HG03159 (cell line): ENCODE measurements around the gene CACNA2D1.
"Not testable (repeated sequence)": the region's sequence is repeated elsewhere in the genome, so short reads cannot be mapped to it uniquely, and the experiment has no call there.

Experiments used
- ATAC-seq: cut with Tn5 transposase; IDR thresholded peaks from one replicate; pipeline ENCODE4 v1.9.1; 2021; ENCODE audit warnings: mild to moderate bottlenecking, moderate library complexity; ENCODE audit not compliant: unreplicated experiment

Gene CACNA2D1

DNA sequence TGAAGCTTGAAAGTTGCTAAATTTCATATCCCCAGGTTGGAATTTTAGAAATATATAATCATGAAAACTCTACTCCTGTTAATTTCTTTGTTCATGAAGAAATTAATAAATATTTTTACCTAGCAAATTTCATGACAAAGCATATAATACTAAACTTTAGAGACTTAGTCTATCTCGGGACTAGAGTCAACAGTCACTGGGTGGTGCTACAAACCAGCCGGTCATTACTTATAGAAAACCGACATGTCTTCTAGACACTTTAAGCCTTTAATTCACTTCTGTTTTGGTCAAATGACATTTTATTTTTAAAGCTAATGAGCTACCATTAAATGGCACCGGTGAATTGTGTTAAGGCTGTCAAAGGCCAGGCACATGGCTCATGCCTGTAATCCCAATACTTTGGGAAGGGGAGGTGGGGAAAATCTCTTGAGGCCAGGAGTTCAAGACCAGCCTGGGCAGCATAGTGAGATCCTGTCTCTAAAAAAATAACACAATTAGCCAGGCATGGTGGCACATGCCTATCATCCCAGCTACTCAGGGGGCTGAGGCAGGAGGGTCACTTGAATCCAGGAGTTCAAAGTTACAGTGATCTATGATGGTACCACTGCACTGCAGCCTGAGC lies 270.1 kb downstream of the CACNA2D1 start:
- no peak for ATAC-seq

DNA sequence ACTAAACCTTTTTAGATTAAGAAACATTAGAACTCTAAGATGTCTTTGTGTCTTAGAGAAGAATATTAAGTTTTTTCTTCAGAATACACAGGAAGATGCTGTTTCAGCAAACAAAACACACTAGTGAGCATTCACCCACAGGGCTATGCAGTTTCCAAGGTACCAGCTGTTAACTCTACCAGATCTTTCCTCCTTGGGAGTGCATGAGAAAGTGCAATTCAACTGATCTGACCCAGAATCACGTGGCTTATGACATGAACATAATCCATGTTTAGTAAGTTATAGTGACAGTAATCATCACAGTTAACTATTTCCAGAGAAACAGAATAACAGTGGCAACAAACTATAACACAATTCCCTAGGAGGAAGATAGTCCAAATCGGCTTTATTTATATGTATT lies 270.7 kb downstream of the CACNA2D1 start:
- ATAC-seq = no peak

DNA sequence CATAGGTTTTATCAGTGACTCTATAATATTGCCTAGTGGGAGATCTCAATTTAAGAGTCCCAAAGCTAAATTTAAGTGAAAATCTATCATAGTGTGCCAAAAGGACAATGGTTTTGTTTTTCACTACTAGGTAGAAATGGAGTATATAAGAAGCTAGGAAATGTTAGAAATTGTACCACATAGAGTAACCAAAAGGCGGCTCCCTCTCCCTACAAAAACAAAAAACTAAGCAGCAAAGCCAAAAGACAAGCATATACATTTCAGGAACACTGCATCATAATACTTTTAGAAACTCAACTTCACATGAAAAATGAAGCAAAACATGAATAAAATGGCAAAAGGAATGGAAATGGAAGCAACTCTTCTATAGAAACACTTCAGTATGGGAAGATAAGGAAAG lies 271.6 kb downstream of the CACNA2D1 start:
- ATAC-seq = no peak

DNA sequence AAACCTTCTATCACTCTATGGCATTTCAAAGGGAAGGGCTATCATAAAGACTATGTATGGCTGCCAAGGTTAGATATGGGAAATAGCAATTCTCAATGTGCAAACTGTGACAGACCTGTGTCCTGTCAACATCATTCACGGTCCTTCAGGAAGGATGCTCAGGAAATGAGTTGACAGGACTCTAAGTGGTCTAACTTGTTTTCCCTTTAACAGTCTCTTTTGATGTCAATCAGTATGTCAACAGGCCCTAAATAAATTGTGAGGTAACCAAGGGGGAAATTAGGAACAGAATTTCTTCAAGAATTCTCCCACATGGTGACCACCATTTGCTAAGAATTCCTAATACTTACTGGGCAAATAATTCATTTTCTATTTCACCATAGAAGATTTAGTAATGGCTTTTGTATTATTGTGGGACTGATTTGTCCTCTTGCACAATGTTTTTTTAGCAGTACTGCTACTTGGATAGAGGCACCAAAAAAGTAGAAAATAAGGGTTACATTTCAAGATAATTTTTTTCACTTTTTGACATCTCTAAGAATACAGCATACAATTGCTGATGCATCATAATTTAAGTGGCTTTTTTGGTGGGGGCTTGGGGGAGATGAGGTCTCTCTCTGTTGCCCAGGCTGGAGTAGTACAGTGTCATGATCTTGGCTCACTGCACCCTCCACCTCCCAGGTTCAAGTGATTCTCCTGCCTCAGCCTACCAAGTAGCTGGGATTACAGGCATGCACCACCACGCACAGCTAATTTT lies 275.8 kb downstream of the CACNA2D1 start:
- ATAC-seq = no peak

DNA sequence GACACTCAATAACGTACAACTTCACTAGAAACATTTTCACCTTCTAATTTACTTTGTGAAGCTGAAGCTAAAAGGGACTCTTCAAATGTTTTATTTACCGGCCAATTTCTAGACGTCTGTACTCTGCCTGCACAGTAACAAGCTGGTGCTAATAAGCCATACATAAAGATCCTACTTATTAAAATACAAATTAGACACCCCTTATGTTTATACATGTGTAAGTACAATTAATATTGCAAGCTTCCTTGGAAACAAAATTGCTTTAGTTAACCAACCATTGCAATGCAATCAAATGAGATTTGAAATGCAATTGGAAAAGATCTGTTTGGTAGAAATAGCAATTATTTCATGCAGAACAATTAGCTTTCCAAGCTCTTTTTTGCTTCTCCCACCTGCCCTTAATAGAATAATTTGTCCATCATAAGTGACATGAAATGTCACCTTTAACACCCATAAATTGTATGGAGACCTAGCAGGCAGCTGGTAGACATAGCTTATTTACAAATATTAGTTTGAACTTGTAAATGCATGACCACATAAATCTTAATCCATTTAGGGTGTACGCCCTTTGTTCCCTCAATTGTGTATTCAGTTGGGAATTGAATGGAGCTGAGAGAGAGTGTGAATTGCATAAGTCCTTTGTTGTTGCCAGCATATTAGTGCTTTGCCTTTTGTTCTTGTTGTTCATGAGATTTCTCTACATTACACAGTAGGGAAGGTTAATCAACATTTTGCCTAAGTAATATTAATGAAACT lies 277.1 kb downstream of the CACNA2D1 start:
- no peak for ATAC-seq

DNA sequence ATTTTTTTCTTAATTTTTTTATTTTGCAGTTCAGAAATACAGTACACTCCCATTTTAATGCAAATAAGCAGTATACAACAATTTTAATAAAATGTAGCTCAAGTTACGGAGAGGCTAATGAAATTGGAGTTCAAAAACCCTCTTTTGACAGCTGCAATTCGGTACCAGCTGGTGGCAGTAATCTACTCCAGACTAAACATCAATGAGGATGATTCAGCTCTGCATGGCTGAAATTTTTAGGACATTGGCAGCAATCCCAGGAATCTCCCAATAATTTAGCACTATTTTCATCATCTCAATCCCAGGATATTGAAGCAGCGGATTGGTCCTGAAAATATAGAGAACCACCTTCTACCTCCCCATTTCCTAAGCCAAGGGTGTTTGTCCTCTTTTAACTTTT lies 278.8 kb downstream of the CACNA2D1 start:
- no peak for ATAC-seq

DNA sequence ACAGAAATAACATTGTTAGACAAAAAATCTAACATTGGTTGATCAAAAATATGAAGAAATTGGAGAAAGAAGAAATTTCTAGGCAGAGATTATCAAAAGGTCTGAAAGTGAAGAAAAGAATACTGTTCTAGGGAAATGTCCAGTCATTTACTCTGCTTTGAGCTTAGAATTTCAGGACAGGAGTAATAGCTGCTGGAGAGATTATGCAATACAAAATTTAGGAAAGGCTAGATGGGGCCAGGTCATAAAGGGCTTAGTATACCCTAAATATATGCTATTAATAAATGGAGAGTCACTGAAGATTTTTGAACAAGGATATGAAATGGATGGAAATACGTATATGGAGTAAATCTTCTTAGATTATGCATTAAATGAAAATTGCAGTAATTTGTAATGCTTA lies 279.2 kb downstream of the CACNA2D1 start:
- ATAC-seq = no peak

DNA sequence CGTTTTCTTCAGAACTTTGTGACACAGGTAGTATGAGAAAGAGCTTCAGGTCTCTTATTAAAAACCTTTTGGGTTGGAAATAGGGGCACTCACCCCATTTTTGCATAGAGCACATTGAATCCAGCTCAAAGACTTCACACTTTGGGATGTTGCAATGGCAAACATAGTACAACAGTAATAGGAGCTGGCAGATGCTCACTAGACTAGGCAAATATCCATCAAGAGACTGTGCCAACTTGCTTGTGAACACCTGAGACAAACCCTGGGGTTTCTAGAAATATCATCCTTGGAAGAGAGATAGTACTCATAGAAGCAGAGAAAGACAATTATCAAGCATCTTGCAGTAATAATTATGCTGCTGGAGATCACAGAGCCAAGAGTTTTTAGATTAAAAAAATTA lies 280.0 kb downstream of the CACNA2D1 start:
- ATAC-seq = no peak

DNA sequence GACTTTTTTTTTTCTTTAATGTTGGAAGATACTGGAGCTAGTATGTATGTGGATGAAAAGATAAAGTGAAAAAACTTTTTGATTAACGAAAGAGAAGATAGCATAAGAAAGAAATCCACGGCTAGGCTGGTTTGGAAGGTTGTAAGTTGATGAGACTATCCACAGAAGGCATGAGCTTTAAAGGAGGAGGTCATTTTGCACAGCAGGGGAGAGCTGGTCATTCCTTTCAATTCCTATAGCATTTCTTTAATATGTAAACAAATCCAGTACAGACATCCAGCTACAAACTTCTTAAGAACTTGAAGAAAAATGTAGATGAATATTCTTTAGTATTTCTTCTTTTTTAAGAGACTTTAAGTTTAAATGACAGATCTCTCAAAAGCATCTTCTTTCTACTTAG lies 281.3 kb downstream of the CACNA2D1 start:
- ATAC-seq = no peak

DNA sequence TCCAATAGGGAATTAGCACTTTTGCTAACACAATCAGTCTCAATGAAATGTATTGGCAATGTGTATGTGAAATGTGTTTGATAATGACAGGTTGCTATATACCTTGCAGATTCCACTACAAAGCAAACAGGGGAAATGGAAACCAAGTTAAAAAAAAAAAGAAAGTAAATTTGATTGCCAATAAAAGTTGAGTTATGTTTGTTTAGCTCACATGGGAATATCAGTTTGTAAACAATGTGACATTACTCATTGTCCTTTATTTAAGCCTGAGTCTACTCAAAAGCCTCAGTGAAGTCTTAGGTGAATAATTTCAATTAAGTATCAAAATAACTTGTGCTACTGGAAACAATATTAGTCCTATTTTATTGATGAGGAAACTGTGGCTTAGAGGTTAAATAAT lies 285.2 kb downstream of the CACNA2D1 start:
- ATAC-seq = no peak

DNA sequence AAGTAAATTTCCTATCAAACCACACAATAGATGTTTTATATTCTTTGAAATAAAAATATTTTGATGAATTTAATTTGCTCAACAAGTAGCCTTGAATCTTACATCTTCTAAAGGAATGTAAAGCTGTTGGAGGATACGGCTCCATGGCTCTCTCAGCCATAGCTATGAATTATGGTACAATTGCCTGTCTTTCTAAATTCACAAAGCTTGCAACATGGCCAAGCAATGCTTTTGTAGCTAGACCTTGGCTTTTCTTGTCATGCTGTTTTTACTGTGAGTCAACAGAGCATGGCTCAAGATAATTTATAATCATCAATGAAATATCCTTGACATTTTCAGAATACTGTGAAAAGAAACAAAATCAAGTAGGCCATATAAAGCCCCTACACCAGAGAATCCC lies 286.7 kb downstream of the CACNA2D1 start:
- ATAC-seq = no peak

DNA sequence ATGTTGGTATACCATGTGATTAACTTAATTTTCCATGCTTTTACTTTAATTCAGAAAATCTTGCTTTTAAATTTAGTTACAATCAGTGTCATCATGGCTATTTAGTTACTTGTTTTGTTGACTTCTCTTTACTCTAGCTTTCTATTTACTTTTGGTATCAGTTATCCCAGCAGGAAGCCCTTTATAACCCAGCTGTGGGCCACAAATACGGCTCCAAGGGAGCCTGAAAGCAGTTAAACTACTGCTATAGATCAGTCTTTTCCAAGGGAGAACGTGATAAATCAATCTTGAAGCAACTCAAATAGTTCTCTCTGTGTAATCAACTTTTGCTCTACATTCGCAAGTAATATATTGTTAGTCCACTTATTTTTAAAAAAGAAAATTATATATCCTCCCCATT lies 287.4 kb downstream of the CACNA2D1 start:
- no peak for ATAC-seq

DNA sequence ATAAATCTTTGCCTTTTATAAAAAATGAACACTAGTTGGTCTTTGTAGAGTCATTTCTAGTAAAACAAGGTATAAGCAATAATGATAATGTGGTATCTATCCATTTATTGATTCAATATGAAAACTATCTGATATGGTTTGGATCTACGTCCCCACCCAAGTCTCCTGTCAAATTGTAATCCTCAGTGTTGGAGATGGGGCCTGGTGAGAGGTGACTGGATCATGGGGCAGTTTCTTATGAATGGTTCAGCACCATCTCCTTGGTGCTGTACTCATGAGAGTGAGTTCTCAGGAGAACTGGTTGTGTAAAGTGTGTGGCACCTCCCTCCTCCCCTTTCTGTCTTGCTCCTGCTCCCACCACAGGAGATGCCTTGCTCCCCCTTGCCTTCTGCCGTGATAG lies 288.8 kb downstream of the CACNA2D1 start:
- no peak for ATAC-seq

DNA sequence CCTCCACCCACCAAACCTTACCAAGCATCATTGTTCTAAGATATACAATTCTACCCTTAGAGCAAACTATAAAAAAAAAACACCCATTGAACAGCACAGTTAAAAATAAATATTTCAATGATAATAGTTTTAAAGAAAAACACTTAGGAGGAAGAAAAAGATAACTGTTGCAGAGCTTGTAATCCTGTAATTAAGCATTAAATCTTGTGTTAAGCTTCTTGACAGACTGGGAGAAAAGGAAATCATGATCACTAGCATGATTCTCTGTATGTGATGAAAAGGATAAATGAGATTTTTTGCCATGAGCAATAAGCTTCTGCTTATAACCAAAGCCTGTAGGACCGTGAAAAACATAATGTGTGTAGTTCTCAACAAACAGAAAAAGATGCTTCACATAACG lies 289.8 kb downstream of the CACNA2D1 start:
- ATAC-seq = no peak

DNA sequence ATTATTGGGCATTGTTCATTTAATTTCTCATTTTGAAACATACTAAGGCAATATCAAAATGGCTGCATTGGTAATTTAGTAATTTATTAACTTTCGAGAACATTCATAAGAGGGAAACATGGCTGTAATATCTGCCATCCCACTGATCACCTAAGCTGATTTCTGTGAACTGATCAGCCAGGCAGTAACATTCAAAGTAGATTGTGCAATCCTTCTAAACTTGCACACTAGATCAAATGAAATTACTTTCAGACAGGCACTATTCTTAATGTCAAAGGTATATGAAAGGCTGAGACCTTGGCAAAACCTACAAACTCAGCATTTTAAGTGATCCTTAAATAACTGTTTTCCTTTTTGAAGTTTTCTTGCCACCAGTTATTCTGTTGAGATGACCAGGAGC lies 290.7 kb downstream of the CACNA2D1 start:
- ATAC-seq = no peak

DNA sequence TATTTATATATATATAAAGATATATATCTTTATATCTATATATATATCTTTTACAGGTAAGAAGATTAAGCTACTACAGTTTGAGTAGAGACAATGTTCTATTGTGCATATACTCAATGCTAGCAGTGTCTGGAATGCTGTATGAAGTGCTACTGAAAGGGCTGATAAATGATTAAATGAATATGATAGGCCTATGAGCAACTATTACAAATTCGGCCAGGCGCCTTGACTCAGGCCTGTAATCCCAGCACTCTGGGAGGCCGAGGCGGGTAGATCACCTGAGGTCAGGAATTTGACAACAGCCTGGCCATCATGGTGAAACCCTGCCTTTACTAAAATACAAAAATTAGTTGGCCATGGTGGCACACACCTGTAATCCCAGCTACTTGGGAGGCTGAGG lies 297.1 kb downstream of the CACNA2D1 start:
- no peak for ATAC-seq

DNA sequence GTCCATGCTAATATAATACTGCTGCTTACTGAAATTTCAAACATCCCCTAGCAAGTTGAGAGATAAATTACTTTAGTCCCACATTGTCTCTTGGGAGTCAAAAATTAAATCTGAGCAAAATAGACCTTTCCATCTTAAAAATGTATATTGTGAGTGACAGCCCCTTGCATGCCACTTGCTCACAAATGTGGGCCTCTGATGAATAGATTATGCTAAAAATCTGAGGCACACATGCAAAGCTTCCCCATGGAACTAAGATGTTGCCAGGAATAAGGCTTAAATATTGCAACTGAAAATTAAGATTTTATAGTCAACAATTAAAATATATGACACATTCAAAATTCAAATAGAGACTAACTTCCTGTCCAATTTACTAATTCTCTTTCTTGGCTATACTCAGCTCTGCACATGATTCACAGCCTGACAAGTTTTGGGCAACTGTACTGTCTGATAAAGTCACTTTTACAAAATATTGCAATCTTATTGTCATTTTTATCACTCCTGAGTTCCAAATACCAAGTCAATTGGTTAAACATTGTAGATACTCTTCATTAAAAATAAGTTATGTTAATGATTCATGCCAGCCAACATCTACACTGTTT lies 301.2 kb downstream of the CACNA2D1 start:
- ATAC-seq = no peak

DNA sequence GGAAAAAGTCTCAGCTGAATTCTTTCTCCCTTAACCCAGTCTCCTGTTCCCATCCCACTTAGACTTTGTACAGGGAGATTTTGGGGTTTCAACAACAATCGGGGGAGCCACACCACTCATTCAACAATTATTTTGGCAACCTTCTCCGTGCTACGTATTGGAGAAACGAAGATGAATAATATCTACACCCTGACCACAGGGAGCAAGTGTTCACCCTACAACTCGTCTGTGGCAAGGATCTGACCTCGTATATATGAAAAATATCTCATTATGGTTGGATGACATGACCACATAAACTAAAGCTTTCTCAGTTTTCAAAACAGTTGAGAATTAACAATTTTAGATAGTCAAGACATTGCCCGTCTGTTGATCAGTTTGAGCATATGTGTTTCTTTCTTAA lies 302.1 kb downstream of the CACNA2D1 start:
- no peak for ATAC-seq

DNA sequence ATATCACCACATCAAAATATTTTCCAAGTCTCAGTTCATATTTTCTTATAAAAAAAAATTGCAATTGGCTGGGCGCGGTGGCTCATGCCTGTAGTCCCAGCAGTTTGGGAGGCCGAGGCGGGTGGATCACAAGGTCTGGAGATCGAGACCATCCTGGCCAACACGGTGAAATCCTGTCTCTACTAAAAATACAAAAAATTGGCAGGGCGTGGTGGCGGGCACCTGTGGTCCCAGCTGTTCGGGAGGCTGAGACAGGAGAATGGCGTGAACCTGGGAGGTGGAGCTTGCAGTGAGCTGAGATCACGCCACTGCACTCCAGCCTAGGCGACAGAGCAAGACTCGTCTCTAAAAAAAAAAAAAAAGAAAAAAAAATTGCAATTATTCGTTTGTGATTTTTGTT lies 303.0 kb downstream of the CACNA2D1 start:
- ATAC-seq = not testable (repeated sequence)

DNA sequence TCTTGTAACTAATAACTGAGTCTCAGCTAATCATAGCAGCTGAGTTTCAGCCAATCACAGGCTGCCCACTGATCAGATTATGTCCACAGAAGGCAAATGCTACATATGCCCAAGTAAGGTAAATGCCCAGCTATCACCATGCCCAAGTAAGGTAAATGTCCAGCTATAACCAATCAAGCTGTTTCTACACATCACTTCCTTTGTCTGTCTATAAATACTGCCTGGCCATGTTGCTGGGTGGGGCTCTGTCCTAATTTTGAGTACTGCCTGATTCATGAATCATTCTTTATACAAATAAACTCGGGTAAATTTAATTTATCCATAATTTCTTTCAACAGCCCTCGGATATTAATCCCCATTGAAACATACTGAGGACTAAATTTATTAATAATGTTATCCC lies 312.4 kb downstream of the CACNA2D1 start:
- no peak for ATAC-seq

DNA sequence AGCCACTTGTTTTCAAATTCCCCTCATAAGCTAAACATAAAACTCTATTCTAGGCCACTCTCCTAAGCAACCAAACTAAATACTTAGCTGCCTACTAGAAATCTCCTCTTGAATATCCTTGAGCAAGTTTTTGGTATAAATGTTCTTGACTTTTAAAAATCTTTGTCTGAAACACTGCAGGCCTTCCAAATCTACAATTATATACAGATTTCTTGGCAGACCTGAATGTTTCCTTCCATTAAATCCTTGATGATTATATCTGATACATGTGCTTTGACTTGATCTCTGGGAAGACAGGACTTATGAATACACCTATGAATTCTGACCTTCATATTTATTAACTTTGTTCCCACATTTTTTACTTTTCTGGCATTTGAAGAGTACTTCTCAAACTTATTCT lies 314.5 kb downstream of the CACNA2D1 start:
- ATAC-seq = no peak

DNA sequence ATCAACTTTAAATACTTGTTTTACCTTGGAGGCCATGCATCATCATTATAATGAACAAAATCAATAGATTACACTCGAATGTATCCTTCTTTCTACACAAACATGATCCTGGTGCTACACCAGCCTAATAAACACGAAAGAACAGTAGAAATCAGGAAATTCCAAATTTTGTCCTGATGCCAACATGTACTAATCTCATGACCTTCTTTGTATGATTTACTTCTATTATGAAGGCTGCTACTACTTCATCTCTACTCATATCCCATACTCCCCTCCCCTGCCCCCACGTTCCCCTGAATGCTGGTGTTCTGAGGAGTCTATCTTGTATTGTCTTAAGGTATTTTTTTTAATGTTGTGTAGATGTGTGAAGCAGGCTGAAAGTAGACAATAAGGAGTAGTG lies 315.0 kb downstream of the CACNA2D1 start:
- no peak for ATAC-seq
